GM18502 (cell line): ENCODE measurements around the gene TOP3A.
"Not testable (repeated sequence)": the region's sequence is repeated elsewhere in the genome, so short reads cannot be mapped to it uniquely, and the experiment has no call there.

Source experiments
- ATAC-seq: cut with Tn5 transposase; IDR thresholded peaks from one replicate; pipeline ENCODE4 v1.9.1; 2021; ENCODE audit warnings: mild to moderate bottlenecking; ENCODE audit not compliant: unreplicated experiment, poor library complexity

TOP3A gene

DNA sequence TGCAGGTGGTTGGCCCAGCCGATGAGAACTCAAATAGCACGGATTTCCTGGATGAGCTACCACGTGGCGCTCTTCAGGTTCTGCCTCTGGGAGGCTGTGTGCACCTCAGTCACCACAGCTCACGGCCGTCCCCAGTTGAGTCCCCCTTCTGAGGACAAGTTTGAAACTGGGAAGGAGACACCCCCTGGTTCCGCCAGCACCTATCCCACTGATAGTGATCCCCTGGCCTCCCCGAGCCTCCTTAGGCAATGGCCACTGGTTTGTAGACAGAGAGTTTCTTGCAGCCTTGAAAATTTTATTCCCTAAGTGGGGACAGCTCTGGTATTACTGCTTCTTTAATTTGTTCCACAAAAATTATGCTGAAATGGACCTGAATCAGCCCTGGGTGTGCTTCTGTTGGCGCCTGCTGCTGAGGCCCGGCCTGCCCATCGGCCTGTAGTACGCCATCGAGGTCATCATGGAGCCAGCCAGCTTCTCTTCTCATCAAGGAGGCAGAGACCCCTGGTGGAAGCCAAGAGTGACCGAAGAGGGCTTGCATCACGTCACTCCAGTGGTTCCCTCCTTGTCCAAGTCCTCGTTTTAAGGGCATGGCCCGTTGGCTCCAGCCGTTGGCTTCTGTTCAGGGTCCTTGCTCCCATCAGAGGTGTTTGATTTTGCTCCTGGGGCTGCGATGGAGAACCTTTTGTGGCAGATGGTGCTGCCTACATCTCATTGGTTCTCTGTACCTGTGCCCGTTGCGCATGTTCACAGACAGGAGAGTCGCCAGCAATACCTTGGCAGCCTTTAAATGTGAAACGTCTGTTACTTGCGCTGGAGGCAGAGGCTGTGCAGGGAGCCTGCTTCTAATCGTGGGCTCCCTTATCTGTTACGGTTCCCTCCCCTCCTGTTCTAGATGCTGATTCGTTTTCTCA lies 9.6 kb upstream of the TOP3A start:
- no peak for ATAC-seq

DNA sequence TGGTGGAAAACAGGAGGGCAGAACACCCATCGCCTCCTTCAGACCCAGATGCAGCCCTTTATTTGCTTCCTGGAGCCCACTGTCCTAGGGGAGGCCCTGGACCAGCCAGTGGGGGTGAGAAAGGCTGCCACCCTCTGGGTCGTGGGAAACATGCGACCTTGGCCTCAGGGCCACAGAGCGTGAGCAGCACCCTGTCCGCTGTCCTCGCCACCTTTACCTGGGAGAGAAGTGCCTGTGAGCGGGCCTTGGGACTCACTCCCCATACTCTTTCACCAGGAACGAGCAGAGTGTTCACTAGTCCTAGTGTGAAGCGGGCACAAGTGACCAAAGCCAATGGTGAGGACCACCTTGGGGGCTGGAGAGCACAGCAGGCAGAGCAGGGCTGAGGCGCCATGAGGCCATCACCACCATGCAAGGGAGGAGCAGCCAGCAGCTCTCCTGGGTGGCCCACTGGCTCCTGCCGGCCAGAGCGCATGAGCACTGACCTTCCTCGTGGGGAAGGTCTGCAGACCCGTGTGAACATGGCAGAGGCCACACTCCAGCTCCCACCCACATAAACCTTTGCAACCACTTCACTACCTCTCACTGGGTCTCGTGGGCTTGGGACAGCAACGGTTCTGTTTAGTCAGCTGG lies 8.8 kb upstream of the TOP3A start:
- ATAC-seq: no peak

DNA sequence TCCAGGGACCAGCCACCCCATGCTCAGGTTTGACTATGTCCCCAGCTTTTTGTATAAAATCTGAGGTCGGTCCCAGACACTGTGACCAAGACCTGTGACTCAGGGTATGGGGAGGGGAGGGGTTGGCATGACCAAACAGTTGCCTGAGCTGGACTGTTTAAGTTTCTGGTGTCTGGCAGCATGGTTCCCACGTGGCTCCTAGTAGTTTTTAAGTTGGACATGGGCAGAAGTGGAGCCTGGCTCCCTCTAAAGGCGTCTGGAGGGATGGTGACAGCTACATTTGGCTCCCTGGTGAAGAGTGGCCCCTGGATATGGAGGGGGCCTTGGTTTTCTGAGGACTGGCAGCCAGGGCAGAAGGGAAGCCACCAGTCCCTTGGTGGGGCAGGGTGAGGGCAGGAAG lies 8.2 kb upstream of the TOP3A start:
- no peak for ATAC-seq

DNA sequence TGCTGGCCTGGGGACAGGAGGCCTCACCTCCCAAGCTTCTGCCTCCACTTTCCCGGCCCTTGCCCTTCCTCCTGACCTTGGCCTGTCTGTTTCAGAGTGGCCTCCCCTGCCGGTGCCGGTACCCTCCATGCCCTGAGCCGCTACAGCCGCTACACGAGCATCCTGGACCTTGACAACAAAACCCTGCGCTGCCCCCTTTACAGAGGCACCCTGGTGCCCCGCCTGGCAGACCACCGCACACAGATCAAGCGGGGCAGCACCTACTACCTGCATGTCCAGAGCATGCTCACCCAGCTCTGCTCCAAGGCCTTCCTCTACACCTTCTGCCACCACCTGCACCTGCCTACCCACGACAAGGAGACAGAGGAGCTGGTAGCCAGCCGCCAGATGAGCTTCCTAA lies 7.7 kb upstream of the TOP3A start:
- ATAC-seq: no peak

DNA sequence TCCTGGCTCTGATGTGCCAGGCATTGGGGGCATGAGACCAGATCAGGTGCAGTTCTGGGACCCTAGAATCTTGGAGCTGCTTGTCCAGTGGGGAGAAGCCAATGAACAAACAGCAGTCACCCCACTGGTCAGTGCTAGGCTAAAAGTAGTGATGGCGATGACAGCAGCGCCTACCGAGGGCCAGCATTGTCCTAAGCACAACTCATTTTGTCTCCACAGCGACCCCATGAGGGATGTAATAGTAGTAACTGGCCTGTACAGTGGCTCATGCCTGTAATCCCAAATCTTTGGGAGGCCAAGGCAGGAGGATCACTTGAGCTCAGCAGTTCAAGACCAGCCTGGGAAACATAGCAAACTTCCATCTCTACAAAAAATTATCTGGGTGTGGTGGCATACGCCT lies 6.5 kb upstream of the TOP3A start:
- ATAC-seq: no peak

DNA sequence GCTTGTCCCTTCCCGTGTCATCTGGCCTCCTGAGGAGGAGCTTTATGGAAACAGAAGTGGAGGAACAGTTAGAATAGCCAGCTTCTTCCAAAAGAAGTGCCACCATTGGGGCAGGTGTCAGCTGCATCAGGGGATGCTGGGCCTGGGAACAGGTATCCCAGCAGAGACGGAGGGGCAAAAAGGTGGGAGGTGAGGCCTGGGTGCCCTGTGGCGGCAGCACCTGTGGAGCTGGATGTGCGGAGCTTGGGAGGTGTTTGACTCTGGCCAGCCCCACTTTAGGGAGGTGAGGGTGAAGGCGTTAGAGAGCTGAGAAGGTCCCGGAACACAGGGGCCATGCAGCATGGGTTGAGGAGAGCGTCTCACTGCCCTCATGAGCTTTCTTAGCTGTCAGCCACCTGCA lies 5.5 kb upstream of the TOP3A start:
- ATAC-seq: no peak

DNA sequence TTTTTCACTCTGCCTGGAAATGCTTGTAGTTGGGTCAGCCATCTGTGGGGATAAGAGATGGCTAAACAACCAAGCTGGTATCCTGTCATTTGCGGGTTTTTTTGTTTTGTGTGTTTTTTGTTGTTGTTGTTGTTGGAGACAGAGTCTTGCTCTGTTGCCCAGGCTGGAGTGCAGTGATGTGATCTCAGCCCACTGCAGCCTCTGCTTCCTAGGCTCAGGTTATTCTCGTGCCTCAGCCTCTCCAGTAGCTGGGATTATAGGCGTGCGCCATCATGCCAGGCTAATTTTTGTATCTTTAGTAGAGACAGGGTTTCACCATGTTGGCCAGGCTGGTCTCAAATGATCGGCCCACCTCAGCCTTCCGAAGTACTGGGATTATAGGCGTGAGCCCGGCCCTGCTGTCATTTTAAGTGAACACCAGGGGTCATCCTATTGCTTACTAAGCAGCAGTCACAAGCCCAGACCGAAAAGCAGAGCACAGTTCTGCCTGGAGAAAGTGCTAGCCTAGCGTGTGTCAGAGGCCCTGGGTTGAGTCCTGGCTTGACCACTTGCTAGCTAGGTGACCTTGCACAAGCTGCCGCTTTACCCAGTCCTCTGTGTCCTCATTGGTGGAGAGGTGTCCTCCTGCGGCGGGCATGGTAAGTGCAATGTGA lies 4.9 kb upstream of the TOP3A start:
- ATAC-seq: no peak

DNA sequence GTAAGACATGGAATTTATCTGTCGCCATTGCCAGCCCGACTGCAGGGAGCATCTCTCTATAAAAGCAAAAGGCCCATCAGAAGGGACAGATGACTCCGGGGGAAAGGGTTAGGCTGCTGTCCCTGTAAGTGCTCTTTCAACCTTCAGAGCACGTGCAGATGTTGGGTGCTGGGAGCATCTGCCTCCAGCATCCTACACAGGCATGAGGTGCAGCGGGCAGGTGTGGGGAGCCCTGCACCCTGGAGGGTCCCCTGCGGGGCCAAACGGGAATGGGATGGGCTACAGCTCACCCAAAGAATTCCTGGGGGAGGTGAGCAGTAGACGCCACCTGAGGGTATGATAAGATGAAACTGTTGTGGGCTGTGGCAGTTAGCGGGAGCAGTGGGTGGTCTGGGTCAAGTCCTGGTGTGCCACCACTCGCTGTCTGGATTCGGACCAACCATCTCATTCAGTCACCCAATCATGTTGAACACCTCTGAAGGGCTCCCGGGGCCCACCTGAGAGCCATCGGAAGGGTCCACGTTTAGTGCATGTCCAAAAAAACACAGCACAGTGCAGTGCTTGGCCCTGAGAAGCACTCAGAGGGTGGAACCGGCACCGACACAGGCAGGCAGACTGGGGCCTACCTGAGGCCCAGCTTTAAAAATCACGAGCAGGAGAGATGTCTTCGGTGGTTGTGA lies 4.1 kb upstream of the TOP3A start:
- no peak for ATAC-seq

DNA sequence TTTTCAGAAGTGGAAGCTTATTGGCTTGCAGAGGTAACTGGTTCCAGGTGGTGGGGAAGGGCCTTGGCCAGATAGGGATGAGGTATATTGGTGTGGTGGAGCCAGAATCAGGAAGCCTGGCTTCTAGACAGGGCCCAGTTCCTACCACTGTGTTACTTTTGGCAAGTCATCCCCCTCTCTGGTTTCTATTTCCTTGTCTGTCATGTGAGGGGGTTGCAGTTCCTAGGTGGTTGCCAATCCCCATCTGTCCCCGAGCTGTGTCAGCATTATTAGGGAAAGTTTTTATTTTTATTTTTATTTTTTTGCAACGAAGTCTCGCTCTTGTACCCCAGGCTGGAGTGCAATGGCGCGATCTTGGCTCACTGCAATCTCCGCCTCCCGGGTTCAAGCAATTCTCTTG lies 3.3 kb upstream of the TOP3A start:
- no peak for ATAC-seq

DNA sequence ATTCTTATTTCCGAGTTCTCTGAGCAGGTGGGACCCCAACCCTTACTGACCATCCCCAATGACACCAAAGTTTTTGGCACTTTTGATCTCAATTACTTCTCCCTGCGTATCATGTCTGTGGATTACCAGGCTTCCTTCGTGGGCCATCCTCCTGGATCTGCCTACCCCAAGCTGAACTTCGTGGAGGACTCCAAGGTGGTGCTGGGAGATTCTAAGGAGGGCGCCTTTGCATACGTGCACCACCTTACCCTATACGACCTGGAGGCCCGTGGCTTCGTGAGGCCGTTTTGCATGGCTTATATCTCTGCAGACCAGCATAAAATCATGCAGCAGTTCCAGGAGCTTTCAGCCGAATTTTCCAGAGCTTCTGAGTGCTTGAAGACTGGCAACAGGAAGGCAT lies 1.2 kb upstream of the TOP3A start:
- no peak for ATAC-seq

DNA sequence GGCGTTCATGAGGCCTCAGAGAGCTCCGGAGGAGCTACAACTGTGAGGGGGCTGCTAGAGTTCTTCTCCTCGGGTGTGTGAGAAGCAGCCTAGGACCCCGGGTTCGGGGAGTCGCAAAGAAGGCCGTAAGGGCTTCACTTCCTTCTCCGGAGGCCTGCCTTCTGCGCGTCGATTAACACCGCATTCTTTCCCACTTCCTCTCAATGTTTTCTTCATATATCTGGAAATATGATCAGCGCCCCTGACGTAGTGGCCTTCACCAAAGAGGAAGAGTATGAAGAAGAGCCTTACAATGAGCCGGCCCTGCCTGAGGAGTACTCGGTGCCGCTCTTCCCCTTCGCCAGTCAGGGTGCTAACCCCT lies 748 bp upstream of the TOP3A start:
- peak; percentile 13 for ATAC-seq

DNA sequence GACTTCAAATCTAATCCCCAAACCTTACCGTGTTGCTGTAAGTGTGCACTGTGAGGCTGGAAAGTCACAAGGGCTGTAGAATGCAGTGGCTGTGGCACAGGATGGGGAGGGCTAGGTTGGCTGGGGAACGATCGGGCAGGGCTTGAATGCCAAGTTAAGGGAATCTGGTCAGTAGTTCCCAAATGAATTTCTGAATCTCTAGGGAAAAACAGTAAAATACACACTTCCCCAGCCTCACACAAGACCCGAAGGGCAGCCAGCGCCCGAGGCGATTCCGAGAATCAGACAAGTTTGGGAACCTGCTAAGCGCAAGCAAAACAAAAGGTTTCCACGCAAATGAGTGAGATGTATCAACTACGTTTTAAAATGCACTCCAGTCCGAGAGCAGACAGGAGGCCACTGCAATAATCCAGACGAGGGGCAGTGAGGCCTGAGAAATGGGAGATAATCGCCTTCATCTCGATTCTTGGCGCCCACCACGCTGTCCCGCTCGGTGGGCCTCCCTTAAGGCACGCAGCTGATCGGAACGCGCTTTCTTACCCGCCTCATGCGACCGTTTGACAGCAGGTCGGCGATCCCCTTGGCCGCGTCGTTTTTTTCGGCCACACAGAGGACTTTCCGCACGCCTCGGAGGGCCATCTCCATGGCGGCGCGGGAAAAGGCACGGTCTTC lies 599 bp downstream of the TOP3A start:
- peak; percentile 6 for ATAC-seq

DNA sequence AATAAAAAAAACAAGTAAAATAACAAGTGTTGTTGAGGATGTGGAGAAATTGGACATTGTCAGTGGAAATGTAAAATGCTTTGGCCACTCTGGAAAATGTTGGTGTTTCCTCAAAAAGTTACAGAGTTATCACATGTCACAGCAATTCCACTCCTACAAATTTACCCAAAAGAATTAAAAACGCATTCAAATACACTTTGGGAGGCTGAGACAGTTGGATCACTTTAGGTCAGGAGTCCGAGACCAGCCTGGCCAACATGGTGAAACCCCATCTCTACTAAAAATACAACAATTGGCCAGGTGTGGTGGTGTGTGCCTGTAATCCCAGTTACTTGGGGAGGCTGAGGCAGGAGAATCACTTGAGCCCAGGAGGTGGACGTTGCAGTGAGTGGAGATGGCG lies 5.6 kb downstream of the TOP3A start:
- ATAC-seq: no peak

DNA sequence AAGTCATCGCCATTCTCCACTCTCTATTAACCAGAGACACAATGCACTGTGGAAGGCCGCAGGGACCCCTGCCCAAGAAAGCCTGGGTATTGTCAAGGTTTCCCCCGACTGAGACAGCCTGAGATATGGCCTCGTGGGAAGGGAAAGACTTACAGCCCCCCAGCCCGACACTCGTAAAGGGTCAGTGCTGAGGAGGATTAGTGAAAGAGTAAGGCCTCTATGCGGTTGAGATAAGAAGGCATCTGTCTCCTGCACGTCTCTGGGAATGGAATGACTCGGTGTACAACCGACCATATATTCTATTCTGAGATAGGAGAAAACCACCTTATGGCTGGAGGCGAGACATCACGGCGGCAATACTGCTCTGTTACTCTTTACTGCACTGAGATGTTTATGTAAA lies 11.6 kb downstream of the TOP3A start:
- ATAC-seq: not testable (repeated sequence)

DNA sequence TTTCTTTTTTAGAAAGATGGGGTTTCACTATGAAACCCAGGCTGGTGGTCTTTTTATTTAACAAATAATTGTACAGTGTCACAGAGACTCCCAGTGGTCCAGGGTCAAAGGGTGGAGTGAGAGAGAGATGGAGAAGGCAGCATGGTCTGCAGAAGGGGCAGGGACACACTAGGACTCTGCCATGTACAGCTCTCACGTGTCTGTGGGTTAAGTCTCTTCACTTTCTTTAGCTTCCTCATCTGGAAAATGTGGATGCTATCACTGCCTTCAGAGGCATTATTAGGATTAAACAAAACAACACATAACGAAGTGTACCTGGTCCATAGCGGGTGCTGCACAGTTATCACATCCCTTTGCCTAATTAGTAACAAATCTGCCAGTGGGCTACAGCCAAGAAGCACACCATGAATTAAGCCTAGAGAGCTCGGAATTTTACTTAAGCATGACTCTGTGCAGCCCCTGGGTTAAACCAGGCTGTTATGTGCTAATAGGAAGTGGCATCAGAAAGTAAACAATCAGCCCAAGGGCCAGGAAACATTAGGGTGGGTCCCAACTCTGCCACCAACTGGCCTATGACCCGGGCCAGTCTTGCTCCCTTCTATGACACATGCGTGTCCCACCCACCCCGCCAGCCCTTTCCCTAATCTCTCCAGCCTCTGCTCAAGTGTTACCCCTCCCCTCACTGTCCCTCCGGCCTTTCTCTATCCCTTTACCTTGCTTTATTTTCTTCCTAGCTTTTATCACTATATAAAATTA lies 13.9 kb downstream of the TOP3A start:
- ATAC-seq: no peak

DNA sequence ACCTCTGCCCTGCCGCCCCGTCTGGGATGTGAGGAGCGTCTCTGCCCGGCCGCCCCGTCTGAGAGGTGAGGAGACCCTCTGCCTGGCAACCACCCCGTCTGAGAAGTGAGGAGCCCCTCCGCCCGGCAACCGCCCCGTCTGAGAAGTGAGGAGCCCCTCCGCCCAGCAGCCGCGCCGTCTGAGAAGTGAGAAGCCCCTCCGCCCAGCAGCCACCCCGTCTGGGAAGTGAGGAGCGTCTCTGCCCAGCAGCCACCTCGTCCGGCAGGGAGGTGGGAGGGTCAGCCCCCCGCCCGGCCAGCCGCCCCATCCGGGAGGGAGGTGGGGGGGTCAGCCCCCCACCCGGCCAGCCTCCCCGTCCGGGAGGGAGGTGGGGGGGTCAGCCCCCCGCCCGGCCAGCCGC lies 16.7 kb downstream of the TOP3A start:
- not testable (repeated sequence) for ATAC-seq

DNA sequence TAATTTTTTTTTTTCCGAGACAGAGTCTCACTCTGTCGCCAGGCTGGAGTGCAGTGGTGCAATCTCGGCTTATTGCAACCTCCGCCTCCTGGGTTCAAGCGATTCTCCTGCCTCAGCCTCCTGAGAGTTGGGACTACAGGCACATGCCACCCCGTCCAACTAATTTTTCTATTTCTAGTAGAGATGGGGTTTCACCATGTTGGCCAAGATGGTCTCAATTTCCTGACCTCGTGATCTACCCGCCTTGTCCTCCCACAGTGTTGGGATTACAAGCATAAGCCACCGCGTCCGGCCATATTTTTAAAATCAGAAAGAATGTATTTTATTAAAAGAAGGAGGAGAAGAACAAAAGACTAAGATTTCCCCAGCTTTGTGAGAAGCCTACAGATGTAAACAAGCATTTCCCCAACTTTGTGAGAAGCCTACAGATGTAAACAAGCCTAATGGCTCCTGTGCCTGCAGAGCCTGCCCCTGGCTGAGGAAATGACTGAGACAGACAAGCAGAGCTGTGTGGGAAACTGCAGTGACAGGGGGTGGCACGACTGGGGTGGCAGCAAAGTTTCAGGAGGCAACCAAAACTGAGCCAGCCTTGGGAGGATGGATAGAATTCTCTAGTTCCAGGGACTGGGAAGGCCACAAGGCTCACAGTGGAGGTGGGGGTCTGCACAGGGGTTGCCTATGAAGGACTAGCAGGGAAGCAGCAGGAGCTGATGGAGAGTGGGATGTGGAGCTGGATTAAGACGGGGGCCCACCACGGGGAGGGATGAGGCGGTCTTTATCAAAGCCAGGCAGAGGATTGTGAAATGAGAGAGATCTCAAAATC lies 22.9 kb downstream of the TOP3A start:
- no peak for ATAC-seq

DNA sequence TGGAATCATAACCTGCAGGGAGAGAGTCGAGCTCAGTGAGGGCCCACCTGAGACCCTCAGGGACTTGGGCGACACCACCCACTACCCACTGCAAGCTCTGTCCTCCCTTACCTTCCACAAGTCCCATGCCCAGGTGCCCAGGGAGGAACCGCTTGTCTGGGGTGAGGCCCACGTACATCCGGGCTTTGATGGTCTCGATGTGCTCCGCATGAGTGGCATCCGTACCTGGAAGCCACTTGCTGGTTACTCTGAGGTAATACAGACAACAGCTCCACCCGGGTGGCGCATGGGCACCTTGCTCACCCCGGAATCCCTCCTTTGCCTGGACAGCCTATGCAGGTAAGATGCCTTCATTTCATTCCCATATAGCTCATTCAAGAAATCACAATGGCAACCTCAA lies 29.5 kb downstream of the TOP3A start:
- ATAC-seq: no peak

DNA sequence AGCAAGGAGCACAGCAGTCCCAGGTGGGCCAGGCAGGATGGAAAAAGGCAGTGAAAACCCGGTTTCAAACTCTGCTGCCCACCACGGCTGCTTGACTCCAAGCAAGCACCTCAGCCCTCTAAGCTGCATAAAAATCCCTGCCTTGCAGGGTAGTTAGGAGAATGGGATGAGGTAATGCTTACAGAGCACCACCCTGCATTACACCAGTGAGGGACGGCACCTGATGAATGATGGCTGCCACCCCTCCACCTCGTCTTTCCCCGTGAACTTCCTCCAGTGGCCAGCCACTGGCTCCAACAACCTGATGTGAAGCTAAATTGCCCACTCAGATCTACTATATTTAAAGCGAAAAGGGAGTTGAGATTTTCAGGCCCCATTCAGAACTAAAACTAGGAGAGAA lies 33.0 kb downstream of the TOP3A start:
- ATAC-seq: no peak
